Stimulated activated CD8-positive, alpha-beta memory T cell treated with anti-CD3 and anti-CD28 coated beads, Interleukin-12 subunit alpha, Interleukin-12 subunit beta, amount 100 ng/mL, for 24 hours (primary cell): ENCODE results near the gene P4HTM.
A peak's percentile ranks its signal among the peaks of the same experiment; 100 is the strongest.

Source experiments
- DNase-seq: peaks from one replicate; pipeline ENCODE4 v3.0.0-alpha.2; 2020; ENCODE audit errors: extremely low read depth

The P4HTM gene

GRCh38 chr3:49023775-49024174 is 33.7 kb downstream of the P4HTM start:
- no peak for DNase-seq

GRCh38 chr3:49024449-49024848 is 34.4 kb downstream of the P4HTM start:
- no peak for DNase-seq

- no peak for DNase-seq
Measured at GRCh38 chr3:49025005-49025792, 35.2 kb downstream of the P4HTM start.

- DNase-seq, result no peak
Measured at GRCh38 chr3:49025793-49026520, 35.9 kb downstream of the P4HTM start.

GRCh38 chr3:49026536-49026935 is 36.5 kb downstream of the P4HTM start:
- DNase-seq, result no peak

- no peak for DNase-seq
Measured at GRCh38 chr3:49027634-49028033, 37.6 kb downstream of the P4HTM start.

- no peak for DNase-seq
Measured at GRCh38 chr3:49028298-49028672, 38.2 kb downstream of the P4HTM start.

GRCh38 chr3:49028673-49029562 is 38.9 kb downstream of the P4HTM start, which contains the start of gene IMPDH2:
IMPDH2 (minus strand) TSS chr3:49029398; CDS start chr3:49029350, 48 bp downstream.
- DNase-seq, result peak; percentile 79

- no peak for DNase-seq
Measured at GRCh38 chr3:49029563-49029884, 39.5 kb downstream of the P4HTM start.

GRCh38 chr3:49030321-49030720 is 40.3 kb downstream of the P4HTM start:
- DNase-seq, result no peak

GRCh38 chr3:49032646-49033304 is 42.7 kb downstream of the P4HTM start:
- DNase-seq, result no peak

GRCh38 chr3:49034650-49035049 is 44.6 kb downstream of the P4HTM start:
- DNase-seq, result no peak

GRCh38 chr3:49035281-49035680 is 45.2 kb downstream of the P4HTM start:
- no peak for DNase-seq

- no peak for DNase-seq
Measured at GRCh38 chr3:49053543-49053942, 63.5 kb downstream of the P4HTM start.

- no peak for DNase-seq
Measured at GRCh38 chr3:49054344-49054862, 64.4 kb downstream of the P4HTM start.
